ENCODE measurements around the gene NECTIN4. TPM values are rescaled to one million over a fixed set of nuclear protein-coding genes. Genes with fewer than 3 reads are reported as not detected.
A peak's percentile ranks its signal among the peaks of the same experiment; 100 is the strongest.

The NECTIN4 gene
- total RNA-seq, 1 donor from 2014 or later, result not detected

DNA sequence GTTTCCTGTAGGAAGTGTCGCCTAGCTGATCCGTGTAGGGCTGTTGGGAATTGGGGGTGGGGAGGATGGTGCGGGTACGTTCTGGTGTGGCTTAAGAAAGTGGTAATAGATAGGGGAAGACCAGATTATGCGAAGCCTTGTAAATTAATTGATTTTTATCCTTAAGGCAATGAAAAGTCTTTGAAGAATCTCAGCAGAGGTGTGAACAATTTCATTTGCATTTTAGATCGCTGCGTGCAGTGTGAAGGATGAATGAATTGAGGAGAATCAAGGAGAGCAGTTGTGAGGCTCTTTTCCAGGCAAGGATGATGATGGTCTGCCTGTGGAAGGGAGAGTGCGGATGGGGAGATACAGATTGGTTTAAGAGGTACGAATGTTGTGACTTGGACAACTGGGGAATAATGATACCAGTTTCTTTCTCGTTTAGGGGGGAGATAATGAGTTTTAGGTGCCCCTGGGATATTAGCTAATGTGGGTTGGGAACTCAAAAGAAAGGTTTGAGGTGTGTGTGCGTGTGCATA, 43.9 kb upstream of the NECTIN4 start:
- Histone ChIP-seq H3K79me2 (ENCODE audit: low read depth) (peaks cover 58% of the 10 kb centered on the region), H3K9me3 (ENCODE audit: low read depth) (no peaks in the 10 kb centered on the region)
- no peak overlapping the region for H3K4me3 Mint-ChIP-seq

DNA sequence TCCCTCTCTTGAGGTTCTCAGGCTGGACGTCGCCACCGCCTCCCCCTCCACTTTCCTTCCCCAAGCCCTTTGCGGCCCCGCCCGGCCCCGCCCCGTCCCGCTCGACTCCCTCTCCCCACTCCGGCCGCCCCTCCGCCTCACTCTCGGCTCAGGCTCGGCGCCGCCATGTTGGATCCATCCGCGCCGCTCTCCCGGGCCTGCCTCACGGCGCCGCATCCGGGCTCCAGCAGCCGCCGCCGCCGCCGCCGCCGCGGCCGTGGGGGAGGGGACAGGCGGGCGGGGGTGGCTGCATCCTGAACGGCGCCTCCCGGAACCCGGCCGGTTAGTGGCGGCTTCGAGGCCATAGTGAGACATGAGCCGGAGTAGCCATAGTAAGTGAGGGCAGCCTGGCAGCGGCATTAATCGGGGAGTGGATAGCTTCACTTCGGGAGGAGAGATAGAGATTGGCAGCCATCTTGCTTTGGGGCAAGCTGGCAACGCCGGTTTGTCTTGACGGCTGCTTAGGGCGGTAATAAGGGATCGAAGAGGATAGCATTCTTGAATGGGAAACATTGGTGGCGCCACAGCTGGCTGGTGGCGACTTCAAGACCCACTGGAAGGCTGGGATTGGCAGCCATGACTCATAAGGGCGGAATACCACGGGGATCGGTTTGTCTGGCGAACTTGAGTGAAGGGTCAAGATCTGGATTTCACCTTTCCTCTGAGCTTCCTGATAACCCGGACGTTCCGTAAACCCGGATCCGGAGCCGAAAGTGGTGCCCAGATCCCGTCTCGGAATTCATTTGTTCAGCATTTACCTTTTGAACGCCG, 43.3 kb upstream of the NECTIN4 start, which contains the start of gene DEDD:
Gene DEDD (minus strand): TSS at position 258 of the 810 bp plus-strand sequence. CDS start 8,205 bp downstream, outside the sequence.
- Histone ChIP-seq H4K20me1 (ENCODE audit: low read depth) (peaks cover 10% of the 10 kb centered on the region), H3K27me3 (no peaks in the 10 kb centered on the region), H3K4me1 (peaks cover 20% of the 10 kb centered on the region), H3K9me3 (ENCODE audit: low read depth) (no peaks in the 10 kb centered on the region), H3K27ac (peak within 1 kb of the TSS; percentile 98), H2AFZ (replicated peaks) (peak within 1 kb of the TSS; percentile 79), H3K4me3 (peak within 1 kb of the TSS; percentile 77), H3K79me2 (ENCODE audit: low read depth) (peaks cover 64% of the 10 kb centered on the region), H3K9ac (peak within 1 kb of the TSS; percentile 78), H3K4me2 (peak within 1 kb of the TSS; percentile 90), H3K36me3 (no peaks in the 10 kb centered on the region), H3F3A (ENCODE audit: low read depth) (peaks cover 38% of the 10 kb centered on the region)
- H3K27ac Mint-ChIP-seq, result peak within 1 kb of the TSS; percentile 95
- DNase-seq (ENCODE audit: low spot score), result peak; percentile 98
- no peak within 1 kb of the TSS for H3K4me3 Mint-ChIP-seq
- H3K4me1 Mint-ChIP-seq, result peaks cover 25% of the 10 kb centered on the region
- H3K36me3 Mint-ChIP-seq, result peaks cover 17% of the 10 kb centered on the region
- no peaks in the 10 kb centered on the region for H3K27me3 Mint-ChIP-seq (ENCODE audit: insufficient read depth, low read depth)
- no peaks in the 10 kb centered on the region for H3K9me3 Mint-ChIP-seq
- no peak for TF ChIP-seq EZH2phosphoT487 (IDR thresholded peaks at IDR 0.05)
- TF ChIP-seq, protein P1, sequence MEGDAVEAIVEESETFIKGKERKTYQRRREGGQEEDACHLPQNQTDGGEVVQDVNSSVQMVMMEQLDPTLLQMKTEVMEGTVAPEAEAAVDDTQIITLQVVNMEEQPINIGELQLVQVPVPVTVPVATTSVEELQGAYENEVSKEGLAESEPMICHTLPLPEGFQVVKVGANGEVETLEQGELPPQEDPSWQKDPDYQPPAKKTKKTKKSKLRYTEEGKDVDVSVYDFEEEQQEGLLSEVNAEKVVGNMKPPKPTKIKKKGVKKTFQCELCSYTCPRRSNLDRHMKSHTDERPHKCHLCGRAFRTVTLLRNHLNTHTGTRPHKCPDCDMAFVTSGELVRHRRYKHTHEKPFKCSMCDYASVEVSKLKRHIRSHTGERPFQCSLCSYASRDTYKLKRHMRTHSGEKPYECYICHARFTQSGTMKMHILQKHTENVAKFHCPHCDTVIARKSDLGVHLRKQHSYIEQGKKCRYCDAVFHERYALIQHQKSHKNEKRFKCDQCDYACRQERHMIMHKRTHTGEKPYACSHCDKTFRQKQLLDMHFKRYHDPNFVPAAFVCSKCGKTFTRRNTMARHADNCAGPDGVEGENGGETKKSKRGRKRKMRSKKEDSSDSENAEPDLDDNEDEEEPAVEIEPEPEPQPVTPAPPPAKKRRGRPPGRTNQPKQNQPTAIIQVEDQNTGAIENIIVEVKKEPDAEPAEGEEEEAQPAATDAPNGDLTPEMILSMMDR (IDR thresholded peaks at IDR 0.05), result peak; percentile 26

More for the DNA sequence above, 43.9 kb upstream of the NECTIN4 start:
- TF ChIP-seq EZH2 (IDR thresholded peaks at IDR 0.05), result no peak
- no peak for TF ChIP-seq EZH2phosphoT487 (IDR thresholded peaks at IDR 0.05)
- TF ChIP-seq, protein P1 (IDR thresholded peaks at IDR 0.05), result no peak
- peaks cover 7% of the 10 kb centered on the region for H4K20me1 ChIP-seq (ENCODE audit: low read depth)
- peaks cover 38% of the 10 kb centered on the region for H3F3A ChIP-seq (ENCODE audit: low read depth)
- no peaks in the 10 kb centered on the region for H3K27me3 ChIP-seq
- no peaks in the 10 kb centered on the region for H3K36me3 ChIP-seq
- Mint-ChIP-seq H3K27me3 (ENCODE audit: insufficient read depth, low read depth) (no peaks in the 10 kb centered on the region), H3K4me1 (peaks cover 25% of the 10 kb centered on the region), H3K9me3 (no peaks in the 10 kb centered on the region), H3K36me3 (peaks cover 13% of the 10 kb centered on the region), H3K27ac (no peak overlapping the region)
- peak overlapping the region; percentile 77 for H3K4me3 ChIP-seq
- no peak for DNase-seq (ENCODE audit: low spot score)
- peak overlapping the region; percentile 90 for H3K4me2 ChIP-seq
- peaks cover 20% of the 10 kb centered on the region for H3K4me1 ChIP-seq
- H3K9ac ChIP-seq, result peak overlapping the region; percentile 51
- peak overlapping the region; percentile 79 for H2AFZ ChIP-seq (replicated peaks)
- peak overlapping the region; percentile 98 for H3K27ac ChIP-seq

DNA sequence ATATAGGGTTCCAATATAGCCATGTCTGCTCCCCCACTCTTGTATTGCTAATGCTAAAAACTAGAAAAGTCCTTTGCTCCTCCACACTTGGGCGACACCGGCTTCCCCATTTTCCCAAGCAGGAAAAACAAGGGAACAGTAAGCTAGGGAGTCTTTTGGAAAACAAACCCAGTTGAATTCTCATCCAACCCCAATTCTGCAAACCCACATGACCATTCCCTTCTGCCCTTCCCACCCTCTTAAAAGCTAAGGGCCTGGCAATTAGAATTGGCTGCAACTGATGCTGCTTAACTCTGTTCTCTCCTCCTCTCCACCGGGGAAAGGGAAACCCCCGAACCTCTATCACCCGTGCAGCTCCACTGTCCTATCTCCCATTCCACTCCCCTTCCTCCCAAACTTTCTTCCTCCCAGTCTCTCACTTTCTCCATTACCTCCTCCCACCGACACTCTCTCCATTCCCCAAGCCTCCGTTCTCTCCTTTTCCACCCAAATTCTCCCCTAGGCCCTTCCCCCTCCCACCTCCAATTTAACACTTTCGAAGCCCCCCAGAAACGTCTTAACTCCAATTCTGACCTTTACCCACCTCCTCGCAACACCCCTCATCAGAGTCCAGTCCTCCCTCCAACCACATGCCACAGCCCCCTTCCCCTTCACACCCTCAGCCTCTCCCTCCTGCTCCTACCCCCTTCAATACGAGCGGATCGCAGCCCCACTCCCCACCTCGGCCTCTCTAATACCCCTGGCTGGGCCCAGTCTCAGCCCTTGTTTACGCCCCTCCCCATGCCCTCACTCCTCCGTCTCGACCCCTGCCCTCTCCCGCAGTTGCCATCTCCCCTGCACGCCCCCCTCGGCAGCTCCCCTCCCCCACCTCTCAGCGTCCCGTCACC, 42.4 kb upstream of the NECTIN4 start:
- H4K20me1 ChIP-seq (ENCODE audit: low read depth), result peaks cover 15% of the 10 kb centered on the region
- peak overlapping the region; percentile 90 for H3K4me2 ChIP-seq
- peaks cover 73% of the 10 kb centered on the region for H3K79me2 ChIP-seq (ENCODE audit: low read depth)
- H3K27me3 ChIP-seq, result no peaks in the 10 kb centered on the region
- H3K27ac Mint-ChIP-seq, result peak overlapping the region; percentile 95
- no peaks in the 10 kb centered on the region for H3K27me3 Mint-ChIP-seq (ENCODE audit: insufficient read depth, low read depth)
- peak overlapping the region; percentile 58 for H2AFZ ChIP-seq (replicated peaks)
- H3K27ac ChIP-seq, result peak overlapping the region; percentile 98
- no peak overlapping the region for H3K4me3 Mint-ChIP-seq
- peaks cover 26% of the 10 kb centered on the region for H3K4me1 Mint-ChIP-seq
- H3K9me3 Mint-ChIP-seq, result no peaks in the 10 kb centered on the region
- H3K4me3 ChIP-seq, result peak overlapping the region; percentile 77
- H3K9me3 ChIP-seq (ENCODE audit: low read depth), result no peaks in the 10 kb centered on the region
- H3K9ac ChIP-seq, result peak overlapping the region; percentile 78
- H3K36me3 ChIP-seq, result no peaks in the 10 kb centered on the region
- DNase-seq (ENCODE audit: low spot score), result peak; percentile 36
- peaks cover 22% of the 10 kb centered on the region for H3K36me3 Mint-ChIP-seq
- peaks cover 38% of the 10 kb centered on the region for H3F3A ChIP-seq (ENCODE audit: low read depth)
- peaks cover 20% of the 10 kb centered on the region for H3K4me1 ChIP-seq
- TF ChIP-seq, protein P1 (IDR thresholded peaks at IDR 0.05), result no peak
- TF ChIP-seq EZH2 (IDR thresholded peaks at IDR 0.05), result no peak
- TF ChIP-seq EZH2phosphoT487 (IDR thresholded peaks at IDR 0.05), result no peak

All from neural progenitor cell (in vitro differentiated cells).